GM23248 (cell line): ENCODE data around the gene TC2N.

Experiments used
- EZH2 ChIP-seq: fragments of 200-600 bp; sonication (generic); IDR thresholded peaks from 2 replicates; pipeline ENCODE4 v1.6.1; 2018; ENCODE audit warnings: antibody characterized with exemption, mild to moderate bottlenecking; ENCODE audit not compliant: insufficient read depth, poor library complexity, severe bottlenecking
- EZH2phosphoT487 ChIP-seq: fragments of 200-600 bp; sonication (generic); IDR thresholded peaks from 2 replicates; pipeline ENCODE4 v1.6.1; 2018; ENCODE audit warnings: antibody characterized with exemption, moderate library complexity, mild to moderate bottlenecking, low read depth; ENCODE audit not compliant: insufficient read depth

- TF ChIP-seq EZH2phosphoT487 (no peak), EZH2 (no peak)
Measured at GRCh38 chr14:91806716-91807115, 60.6 kb downstream of the TC2N start.
